Measurements from ENCODE around the gene ALX3.

DNA sequence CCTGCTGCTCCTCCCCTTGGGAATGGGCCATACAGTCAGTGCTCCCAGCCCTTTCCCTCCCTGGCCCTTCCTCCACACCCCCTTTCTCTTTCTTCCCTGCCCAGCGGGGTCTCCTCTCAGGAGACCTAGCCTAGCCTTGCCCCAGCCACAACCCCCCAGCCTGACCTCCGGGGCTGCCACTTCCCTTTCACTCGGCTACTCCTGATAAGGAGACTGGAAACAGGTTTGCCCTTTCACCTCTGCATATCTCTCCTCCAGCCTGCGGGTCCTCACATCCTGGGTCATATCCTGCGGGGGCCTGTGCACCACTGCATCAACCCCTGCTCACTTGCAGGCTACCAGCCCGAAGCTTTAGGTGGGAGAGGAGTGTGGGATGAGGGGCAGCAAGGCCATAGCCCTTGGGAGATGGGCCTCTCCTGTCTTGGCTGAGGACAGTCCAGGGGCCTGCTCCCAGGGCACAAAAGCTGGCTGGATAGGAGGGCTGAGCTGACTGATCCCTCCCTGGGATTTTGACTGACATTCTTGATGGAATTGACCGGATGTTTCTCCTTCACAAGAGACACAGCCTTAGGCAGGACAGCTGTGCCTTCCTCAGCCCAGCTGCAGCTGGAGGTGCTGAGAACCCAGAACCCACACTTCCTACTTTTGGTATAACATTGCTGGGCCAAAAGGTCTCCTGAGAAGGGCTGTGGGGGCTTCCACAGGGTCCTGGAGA lies 19.2 kb upstream of the ALX3 start:
- TF ChIP-seq CTCF (IDR thresholded peaks at IDR 0.05 in 8 of 11, conservative IDR thresholded peaks at IDR 0.05 in 3 of 11) (no peak), POLR2A (IDR thresholded peaks at IDR 0.05) (no peak)

All from spleen (tissue), 7 donors.